Measurements from ENCODE around the gene FEM1B. TPM values are rescaled to one million over a fixed set of nuclear protein-coding genes. Genes with fewer than 3 reads are reported as not detected.
A peak's percentile ranks its signal among the peaks of the same experiment; 100 is the strongest.

FEM1B gene
- total and polyA plus RNA-seq, 7 donors: 23.5 to 188 (median 69.3) TPM

- intact Hi-C loops (cut with DNase I): loop anchor here in 1 of 2 donors (10.0 kb wide), 1 partner anchor 1204 kb away; no protein-coding TSS in a partner anchor
- Histone ChIP-seq H3K9me3 (no peaks in the 10 kb centered on the region), H3K4me1 (peaks cover 62% of the 10 kb centered on the region), H3K27me3 (ENCODE audit: insufficient read depth in 3 of 3, low read length in 2 of 3) (no peaks in the 10 kb centered on the region), H3K4me3 (peak overlapping the region; percentile 85), H3K36me3 (ENCODE audit: insufficient read depth in 1 of 2, low read depth in 1 of 2) (peaks cover 5 to 12% of the 10 kb centered on the region in 2 donors), H3K27ac (peak overlapping the region; percentile 97)
- ATAC-seq (peak in 3 of 4 donors; percentile 2 to 7 (median 6)), DNase-seq (no peak)
- TF ChIP-seq CTCF (IDR thresholded peaks at IDR 0.05): no peak
- WGBS, 3 donors: 0 to 1% (median 1%) methylated on average over 23 of the region's 23 CpGs
Measured at GRCh38 chr15:68278595-68279405, 1.3 kb downstream of the FEM1B start.

GRCh38 chr15:68279779-68280753 is 2.5 kb downstream of the FEM1B start:
- ATAC-seq: no peak
- H3K4me1 ChIP-seq: peaks cover 60% of the 10 kb centered on the region

GRCh38 chr15:68281008-68281407 is 3.5 kb downstream of the FEM1B start:
- intact Hi-C loops (cut with DNase I): no loop called here
- H3K9me3 ChIP-seq: no peaks in the 10 kb centered on the region
- WGBS, 3 donors: 9 to 11% (median 10%) methylated on average over 1 of the region's 1 CpG
- no peaks in the 10 kb centered on the region for H3K27me3 ChIP-seq (ENCODE audit: insufficient read depth in 3 of 3, low read length in 2 of 3)
- DNase-seq (no peak), ATAC-seq (no peak)
- peaks cover 63% of the 10 kb centered on the region for H3K4me1 ChIP-seq
- peak overlapping the region; percentile 85 for H3K4me3 ChIP-seq
- peak overlapping the region; percentile 97 for H3K27ac ChIP-seq
- peaks cover 9 to 29% of the 10 kb centered on the region in 2 donors for H3K36me3 ChIP-seq (ENCODE audit: insufficient read depth in 1 of 2, low read depth in 1 of 2)
- no peak for TF ChIP-seq CTCF (IDR thresholded peaks at IDR 0.05)

More at GRCh38 chr15:68279779-68280753, 2.5 kb downstream of the FEM1B start:
- intact Hi-C loops (cut with DNase I): loop anchor here in 1 of 2 donors (10.0 kb wide), 1 partner anchor 1205 kb away; no protein-coding TSS in a partner anchor
- peak overlapping the region; percentile 97 for H3K27ac ChIP-seq
- no peak for TF ChIP-seq CTCF (IDR thresholded peaks at IDR 0.05)
- no peaks in the 10 kb centered on the region for H3K27me3 ChIP-seq (ENCODE audit: insufficient read depth in 3 of 3, low read length in 2 of 3)
- 30 to 37% (median 30%) methylated on average over 11 of the region's 11 CpGs for WGBS, 3 donors
- DNase-seq: no peak
- peak overlapping the region; percentile 85 for H3K4me3 ChIP-seq
- H3K9me3 ChIP-seq: no peaks in the 10 kb centered on the region
- H3K36me3 ChIP-seq (ENCODE audit: insufficient read depth in 1 of 2, low read depth in 1 of 2): peaks cover 9 to 25% of the 10 kb centered on the region in 2 donors

GRCh38 chr15:68283401-68283800 is 5.9 kb downstream of the FEM1B start:
- Histone ChIP-seq H3K4me3 (peak overlapping the region; percentile 85), H3K27me3 (ENCODE audit: insufficient read depth in 3 of 3, low read length in 2 of 3) (no peaks in the 10 kb centered on the region), H3K9me3 (no peaks in the 10 kb centered on the region), H3K4me1 (peaks cover 81% of the 10 kb centered on the region), H3K36me3 (ENCODE audit: insufficient read depth in 1 of 2, low read depth in 1 of 2) (peaks cover 9 to 38% of the 10 kb centered on the region in 2 donors), H3K27ac (peak overlapping the region; percentile 97)
- ATAC-seq (no peak), DNase-seq (no peak)
- no peak for TF ChIP-seq CTCF (IDR thresholded peaks at IDR 0.05)
- intact Hi-C loops (cut with DNase I): no loop called here
- 71 to 87% (median 78%) methylated on average over 2 of the region's 2 CpGs for WGBS, 3 donors
